SK-N-SH (cell line): ENCODE results near the gene MYH10.

Experiments used
- MXI1 ChIP-seq: IDR thresholded peaks from 2 replicates; pipeline ENCODE4 v1.6.1; 2012; ENCODE audit warnings: mild to moderate bottlenecking, low read depth, low read length, improper control_type of control experiment
- RFX5 ChIP-seq: IDR thresholded peaks from 2 replicates; pipeline ENCODE4 v1.6.1; 2012; ENCODE audit warnings: mild to moderate bottlenecking, improper control_type of control experiment, low read length
- SIN3A ChIP-seq: IDR thresholded peaks from 2 replicates; pipeline ENCODE4 v1.6.1; 2012; ENCODE audit warnings: low read depth, mild to moderate bottlenecking, low read length, moderate library complexity, borderline replicate concordance
- SMC3 ChIP-seq: IDR thresholded peaks from 2 replicates; pipeline ENCODE4 v1.6.1; 2012; ENCODE audit warnings: low read depth, low read length, improper control_type of control experiment
- TAF1 ChIP-seq: IDR thresholded peaks from 2 replicates; pipeline ENCODE4 v1.6.1; 2012; ENCODE audit warnings: low read depth, mild to moderate bottlenecking, low read length, moderate library complexity, borderline replicate concordance
- TF ChIP-seq, protein P1 (sequence below): fragments of 200-600 bp; sonication (generic); IDR thresholded peaks from 2 replicates; pipeline ENCODE4 v1.6.1; 2017; ENCODE audit warnings: antibody characterized with exemption, mild to moderate bottlenecking, moderate library complexity

DNA sequence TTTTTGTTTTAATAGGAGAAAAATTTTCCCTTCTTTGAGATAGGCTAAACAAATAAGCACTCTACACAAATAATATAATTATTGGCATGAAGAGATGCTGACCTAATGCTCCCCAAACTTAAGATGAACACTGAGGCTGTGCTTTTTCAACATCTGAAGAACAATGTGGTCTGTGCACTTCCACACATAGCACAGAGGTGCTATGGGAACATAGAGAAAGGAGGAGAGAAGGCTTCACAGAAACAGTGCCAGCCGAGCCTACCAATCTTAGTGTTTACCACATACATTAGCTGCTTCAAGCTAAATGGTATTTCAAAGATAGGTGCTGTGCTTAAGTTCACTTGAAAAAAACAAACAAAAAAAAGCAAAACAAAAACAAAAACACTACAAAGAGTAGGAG is 72.4 kb downstream of the MYH10 start:
- TF ChIP-seq TAF1: no peak
- TF ChIP-seq, protein P1, sequence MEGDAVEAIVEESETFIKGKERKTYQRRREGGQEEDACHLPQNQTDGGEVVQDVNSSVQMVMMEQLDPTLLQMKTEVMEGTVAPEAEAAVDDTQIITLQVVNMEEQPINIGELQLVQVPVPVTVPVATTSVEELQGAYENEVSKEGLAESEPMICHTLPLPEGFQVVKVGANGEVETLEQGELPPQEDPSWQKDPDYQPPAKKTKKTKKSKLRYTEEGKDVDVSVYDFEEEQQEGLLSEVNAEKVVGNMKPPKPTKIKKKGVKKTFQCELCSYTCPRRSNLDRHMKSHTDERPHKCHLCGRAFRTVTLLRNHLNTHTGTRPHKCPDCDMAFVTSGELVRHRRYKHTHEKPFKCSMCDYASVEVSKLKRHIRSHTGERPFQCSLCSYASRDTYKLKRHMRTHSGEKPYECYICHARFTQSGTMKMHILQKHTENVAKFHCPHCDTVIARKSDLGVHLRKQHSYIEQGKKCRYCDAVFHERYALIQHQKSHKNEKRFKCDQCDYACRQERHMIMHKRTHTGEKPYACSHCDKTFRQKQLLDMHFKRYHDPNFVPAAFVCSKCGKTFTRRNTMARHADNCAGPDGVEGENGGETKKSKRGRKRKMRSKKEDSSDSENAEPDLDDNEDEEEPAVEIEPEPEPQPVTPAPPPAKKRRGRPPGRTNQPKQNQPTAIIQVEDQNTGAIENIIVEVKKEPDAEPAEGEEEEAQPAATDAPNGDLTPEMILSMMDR: no peak
- no peak for TF ChIP-seq SMC3
- TF ChIP-seq SIN3A: no peak
- TF ChIP-seq MXI1: no peak
- TF ChIP-seq RFX5: no peak
